Measurements from ENCODE around the gene LITAF. TPM values are rescaled to one million over a fixed set of nuclear protein-coding genes. Genes with fewer than 3 reads are reported as not detected.
"Not testable (repeated sequence)": the region's sequence is repeated elsewhere in the genome, so short reads cannot be mapped to it uniquely, and the experiment has no call there.

The LITAF gene
- total RNA-seq, 4 donors from 2014 or later: 54.8 to 73.0 (median 65.3) TPM

- Histone ChIP-seq H3K4me3 (no peak overlapping the region), H3K9me3 (no peaks in the 10 kb centered on the region), H3K27me3 (no peaks in the 10 kb centered on the region), H3K4me1 (peaks cover 0 to 33% (median 13%) of the 10 kb centered on the region in 4 donors), H3K36me3 (no peaks in the 10 kb centered on the region), H3K27ac (peak overlapping the region in 1 of 4 donors; percentile 44)
- DNase-seq (ENCODE audit: low spot score in 2 of 2): no peak
- TF ChIP-seq POLR2A (IDR thresholded peaks at IDR 0.05) (no peak), EP300 (IDR thresholded peaks at IDR 0.05) (no peak), CTCF (IDR thresholded peaks at IDR 0.05) (no peak)
- 81 to 83% methylated on average over 3 of the region's 3 CpGs for WGBS, 2 donors
Observed at GRCh38 chr16:11593581-11593980, 6.9 kb upstream of the LITAF start.

DNA sequence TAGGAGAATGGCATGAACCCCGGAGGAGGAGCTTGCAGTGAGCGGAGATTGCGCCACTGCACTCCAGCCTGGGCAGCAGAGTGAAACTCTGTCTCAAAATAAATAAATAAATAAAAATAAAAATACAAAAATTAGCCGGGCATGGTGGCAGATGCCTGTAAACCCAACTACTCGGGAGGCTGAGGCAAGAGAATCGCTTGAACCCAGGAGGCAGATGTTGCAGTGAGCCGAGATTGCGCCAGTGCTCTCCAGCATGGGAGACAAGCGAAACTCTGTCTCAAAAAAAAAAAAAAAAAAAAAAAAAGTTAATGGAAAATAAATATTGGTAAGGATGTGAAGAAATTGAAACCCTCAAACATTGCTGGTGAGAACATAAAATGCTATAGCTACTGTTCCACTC, 6.4 kb upstream of the LITAF start:
- H3K4me3 ChIP-seq; H3K36me3 ChIP-seq; H3K27ac ChIP-seq; H3K27me3 ChIP-seq; H3K9me3 ChIP-seq; DNase-seq (ENCODE audit: low spot score in 2 of 2): not testable (repeated sequence)
- peaks cover 0 to 36% (median 13%) of the 10 kb centered on the region in 4 donors for H3K4me1 ChIP-seq
- 84 to 89% methylated on average over 9 of the region's 9 CpGs for WGBS, 2 donors

- not testable (repeated sequence) for H3K4me3 ChIP-seq; H3K9me3 ChIP-seq; DNase-seq (ENCODE audit: low spot score in 2 of 2); H3K27me3 ChIP-seq; H3K27ac ChIP-seq; H3K36me3 ChIP-seq
- peaks cover 0 to 32% (median 4%) of the 10 kb centered on the region in 4 donors for H3K4me1 ChIP-seq
- 86 to 95% methylated on average over 5 of the region's 5 CpGs for WGBS, 2 donors
Observed at GRCh38 chr16:11591630-11592029, 4.9 kb upstream of the LITAF start.

GRCh38 chr16:11589198-11589550, 2.5 kb upstream of the LITAF start:
- no peak for TF ChIP-seq CTCF (IDR thresholded peaks at IDR 0.05)
- H3K4me3 ChIP-seq: no peak overlapping the region
- peaks cover 0 to 5% (median 0%) of the 10 kb centered on the region in 4 donors for H3K9me3 ChIP-seq
- DNase-seq (ENCODE audit: low spot score in 2 of 2): no peak
- H3K36me3 ChIP-seq: no peaks in the 10 kb centered on the region
- 84 to 88% methylated on average over 1 of the region's 1 CpG for WGBS, 2 donors
- no peaks in the 10 kb centered on the region for H3K27me3 ChIP-seq
- H3K4me1 ChIP-seq: peaks cover 0 to 31% (median 8%) of the 10 kb centered on the region in 4 donors
- no peak overlapping the region for H3K27ac ChIP-seq

DNA sequence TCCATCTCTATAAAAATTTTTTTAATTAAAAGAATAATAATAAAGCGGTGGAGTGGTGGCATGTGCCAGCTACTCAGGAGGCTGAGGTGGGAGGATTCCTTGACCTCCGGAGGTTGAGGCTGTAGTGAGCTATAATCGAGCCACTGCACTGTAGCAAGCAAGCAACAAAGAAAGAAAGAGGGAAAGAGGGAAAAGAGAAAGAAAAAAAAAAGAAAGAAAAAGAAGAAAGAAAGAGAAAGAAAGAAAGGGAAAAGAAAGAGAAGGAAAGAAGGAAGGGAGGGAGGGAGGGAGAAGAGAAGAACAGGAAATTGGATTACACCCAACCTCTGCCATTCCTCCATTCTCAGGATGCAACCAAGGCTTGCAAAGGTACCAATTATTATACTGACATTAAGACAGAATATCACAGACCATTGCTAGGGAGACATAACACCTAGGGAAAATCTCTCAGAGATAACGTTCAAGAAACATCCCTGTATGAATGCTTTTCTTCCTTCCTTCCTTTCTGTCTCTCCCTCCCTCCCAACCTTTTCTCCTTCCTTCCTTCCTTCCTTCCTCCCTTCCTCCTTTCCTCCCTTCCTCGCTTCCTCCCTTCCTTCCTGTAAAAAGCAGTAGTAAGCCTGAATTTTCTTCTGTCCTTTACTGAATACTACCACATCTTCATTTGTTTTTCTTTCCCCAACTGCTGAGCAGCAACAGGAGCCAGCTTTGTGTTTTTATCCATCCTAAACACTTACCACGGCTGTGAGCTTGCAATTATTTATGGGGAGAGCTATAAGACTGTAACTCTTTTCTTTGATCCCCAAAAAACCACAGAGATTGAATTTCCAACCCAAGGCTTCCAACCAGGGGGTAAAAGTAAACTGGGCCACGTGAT, 1.8 kb upstream of the LITAF start:
- no peak for TF ChIP-seq EP300 (IDR thresholded peaks at IDR 0.05)
- TF ChIP-seq CTCF (IDR thresholded peaks at IDR 0.05): no peak
- no peak for TF ChIP-seq POLR2A (IDR thresholded peaks at IDR 0.05)
- no peak for DNase-seq (ENCODE audit: low spot score in 2 of 2)
- Histone ChIP-seq H3K4me1 (peaks cover 0 to 37% (median 11%) of the 10 kb centered on the region in 4 donors), H3K27me3 (no peaks in the 10 kb centered on the region), H3K4me3 (no peak overlapping the region), H3K9me3 (peaks cover 0 to 5% (median 0%) of the 10 kb centered on the region in 4 donors), H3K27ac (peak overlapping the region in 2 of 4 donors; percentile 98), H3K36me3 (no peaks in the 10 kb centered on the region)
- WGBS, 2 donors: 70 to 72% methylated on average over 7 of the region's 7 CpGs

- TF ChIP-seq CTCF (IDR thresholded peaks at IDR 0.05): no peak
- TF ChIP-seq POLR2A (IDR thresholded peaks at IDR 0.05): no peak
- TF ChIP-seq EP300 (IDR thresholded peaks at IDR 0.05): no peak
- WGBS, 2 donors: 72 to 76% methylated on average over 11 to 14 of the region's 14 CpGs
- H3K4me1 ChIP-seq: peaks cover 0 to 45% (median 15%) of the 10 kb centered on the region in 4 donors
- peaks cover 0 to 5% (median 0%) of the 10 kb centered on the region in 4 donors for H3K9me3 ChIP-seq
- H3K27ac ChIP-seq: peak overlapping the region; percentile 96 to 99 (median 98)
- H3K4me3 ChIP-seq: peak overlapping the region in 3 of 4 donors; percentile 77 to 91 (median 84)
- no peaks in the 10 kb centered on the region for H3K36me3 ChIP-seq
- DNase-seq (ENCODE audit: low spot score in 2 of 2): no peak
- no peaks in the 10 kb centered on the region for H3K27me3 ChIP-seq
Observed at GRCh38 chr16:11587643-11588247, 1.0 kb upstream of the LITAF start.
